Fibroblast of the aortic adventitia (primary cell): ENCODE results near the gene IL3. TPM values are rescaled to one million over a fixed set of nuclear protein-coding genes. Genes with fewer than 3 reads are reported as not detected.

Experiments used
- DNase-seq: peaks from one replicate; pipeline ENCODE4 v3.0.0-alpha.2; 2010; ENCODE audit warnings: low read depth
- H3K4me3 ChIP-seq: 2 replicates; pipeline ENCODE4 v1.5.1; 2011; ENCODE audit warnings: low read depth, mild to moderate bottlenecking, control low read depth, low read length, moderate library complexity
- small RNA-seq: library from RNA; depleted of rRNA; stranded (forward); fragments of <200 nt; gene quantifications from one replicate; pipeline ENCODE3, GENCODE V24; 2012
- total RNA-seq: library from RNA; depleted of rRNA; stranded (reverse); fragments of >200 nt; gene quantifications from 2 replicates; pipeline ENCODE4 v1.2.3, GENCODE V29; 2012; ENCODE audit warnings: low replicate concordance
- TF ChIP-seq, protein P1 (sequence below): IDR thresholded peaks from 2 replicates; pipeline ENCODE4 v1.5.1; 2011; ENCODE audit warnings: mild to moderate bottlenecking, low read length, control low read depth, inconsistent platforms; ENCODE audit not compliant: insufficient read depth

IL3 gene
- total RNA-seq, 1 donor, result not detected

DNA sequence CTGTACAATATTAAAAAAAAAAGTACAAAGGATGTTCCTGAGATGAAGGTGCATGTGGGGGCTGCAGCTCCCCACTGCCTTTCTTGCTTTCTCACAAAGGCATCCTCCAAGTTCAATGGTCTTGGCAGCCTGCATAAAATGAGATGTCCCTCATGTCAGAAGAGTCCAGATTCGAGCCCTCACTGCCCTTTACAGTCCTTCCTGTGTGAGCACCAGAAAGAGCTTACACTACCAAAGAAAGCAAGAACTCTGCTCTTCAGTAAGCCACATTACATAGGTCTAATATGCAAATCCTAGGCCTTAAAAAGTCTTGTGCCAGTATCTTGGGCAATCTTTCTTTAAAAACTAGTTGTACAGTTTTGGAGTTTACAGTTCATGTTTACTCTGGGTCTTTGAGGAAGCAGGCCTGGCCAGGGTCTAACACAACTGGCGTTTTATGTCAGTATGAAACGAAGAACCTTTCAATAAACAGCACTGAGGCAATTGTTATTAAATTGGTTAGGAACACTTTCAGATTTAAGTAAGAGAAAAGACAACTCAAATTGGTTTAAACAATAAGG, 49.1 kb downstream of the IL3 start:
- H3K4me3 ChIP-seq, result no peak overlapping the region
- DNase-seq, result no peak
- TF ChIP-seq, protein P1, sequence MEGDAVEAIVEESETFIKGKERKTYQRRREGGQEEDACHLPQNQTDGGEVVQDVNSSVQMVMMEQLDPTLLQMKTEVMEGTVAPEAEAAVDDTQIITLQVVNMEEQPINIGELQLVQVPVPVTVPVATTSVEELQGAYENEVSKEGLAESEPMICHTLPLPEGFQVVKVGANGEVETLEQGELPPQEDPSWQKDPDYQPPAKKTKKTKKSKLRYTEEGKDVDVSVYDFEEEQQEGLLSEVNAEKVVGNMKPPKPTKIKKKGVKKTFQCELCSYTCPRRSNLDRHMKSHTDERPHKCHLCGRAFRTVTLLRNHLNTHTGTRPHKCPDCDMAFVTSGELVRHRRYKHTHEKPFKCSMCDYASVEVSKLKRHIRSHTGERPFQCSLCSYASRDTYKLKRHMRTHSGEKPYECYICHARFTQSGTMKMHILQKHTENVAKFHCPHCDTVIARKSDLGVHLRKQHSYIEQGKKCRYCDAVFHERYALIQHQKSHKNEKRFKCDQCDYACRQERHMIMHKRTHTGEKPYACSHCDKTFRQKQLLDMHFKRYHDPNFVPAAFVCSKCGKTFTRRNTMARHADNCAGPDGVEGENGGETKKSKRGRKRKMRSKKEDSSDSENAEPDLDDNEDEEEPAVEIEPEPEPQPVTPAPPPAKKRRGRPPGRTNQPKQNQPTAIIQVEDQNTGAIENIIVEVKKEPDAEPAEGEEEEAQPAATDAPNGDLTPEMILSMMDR, result no peak

GRCh38 chr5:132110195-132110594, 49.7 kb downstream of the IL3 start:
- H3K4me3 ChIP-seq, result no peak overlapping the region
- DNase-seq, result no peak
- TF ChIP-seq, protein P1, result no peak

GRCh38 chr5:132110930-132111329, 50.5 kb downstream of the IL3 start:
- TF ChIP-seq, protein P1, result no peak
- DNase-seq, result no peak
- H3K4me3 ChIP-seq, result no peak overlapping the region

GRCh38 chr5:132112111-132112510, 51.7 kb downstream of the IL3 start:
- TF ChIP-seq, protein P1, result no peak

More at GRCh38 chr5:132112111-132112510, 51.7 kb downstream of the IL3 start:
- no peak overlapping the region for H3K4me3 ChIP-seq
- no peak for DNase-seq

Small RNAs within 50 kb of the gene (small RNA-seq; reads per million reads assigned to genes)
- not detected for gene RF00285

Other genes starting within 250 kb of the IL3 start
- not detected in 2 replicates for gene MEIKIN, start 115.0 kb upstream of the IL3 start, total RNA-seq
- not detected in 2 replicates for gene ACSL6, start 49.0 kb upstream of the IL3 start, total RNA-seq
- not detected in 2 replicates for gene CSF2, start 13.1 kb downstream of the IL3 start, total RNA-seq
- 104 and 293 TPM in 2 replicates for gene P4HA2, start 167.2 kb downstream of the IL3 start, total RNA-seq
- gene PDLIM4, start 197.0 kb downstream of the IL3 start, total RNA-seq, result 37.3 and 41.8 TPM in 2 replicates
- gene SLC22A4, start 233.7 kb downstream of the IL3 start, total RNA-seq, result 3.4 and 5.7 TPM in 2 replicates